ENCODE data around the gene VRK1.

Gene VRK1

GRCh38 chr14:96826818-96827217 is 29.6 kb downstream of the VRK1 start:
- DNase-seq (ENCODE audit: low read depth) = no peak

- no peak for DNase-seq (ENCODE audit: low read depth)
These were observed 30.1 kb downstream of the VRK1 start for GRCh38 chr14:96827290-96827689.

GRCh38 chr14:96829791-96830190 is 32.6 kb downstream of the VRK1 start:
- no peak for DNase-seq (ENCODE audit: low read depth)

GRCh38 chr14:96830946-96831345 is 33.8 kb downstream of the VRK1 start:
- DNase-seq (ENCODE audit: low read depth) = no peak

GRCh38 chr14:96832351-96832750 is 35.2 kb downstream of the VRK1 start:
- DNase-seq (ENCODE audit: low read depth) = no peak

GRCh38 chr14:96838449-96838848 is 41.3 kb downstream of the VRK1 start:
- DNase-seq (ENCODE audit: low read depth) = no peak

GRCh38 chr14:96839251-96839650 is 42.1 kb downstream of the VRK1 start:
- DNase-seq (ENCODE audit: low read depth) = no peak

GRCh38 chr14:96843137-96843536 is 46.0 kb downstream of the VRK1 start:
- DNase-seq (ENCODE audit: low read depth) = no peak

- DNase-seq (ENCODE audit: low read depth) = no peak
These were observed 47.8 kb downstream of the VRK1 start for GRCh38 chr14:96844857-96845570.

- no peak for DNase-seq (ENCODE audit: low read depth)
These were observed 50.3 kb downstream of the VRK1 start for GRCh38 chr14:96847451-96847850.

GRCh38 chr14:96848011-96848410 is 50.8 kb downstream of the VRK1 start:
- DNase-seq (ENCODE audit: low read depth) = no peak

GRCh38 chr14:96849733-96850132 is 52.6 kb downstream of the VRK1 start:
- DNase-seq (ENCODE audit: low read depth) = no peak

GRCh38 chr14:96851694-96852381 is 54.7 kb downstream of the VRK1 start:
- no peak for DNase-seq (ENCODE audit: low read depth)

- no peak for DNase-seq (ENCODE audit: low read depth)
These were observed 55.7 kb downstream of the VRK1 start for GRCh38 chr14:96852823-96853422.

GRCh38 chr14:96858643-96859042 is 61.5 kb downstream of the VRK1 start:
- DNase-seq (ENCODE audit: low read depth) = no peak

GRCh38 chr14:96861568-96862310 is 64.6 kb downstream of the VRK1 start:
- DNase-seq (ENCODE audit: low read depth) = no peak

GRCh38 chr14:96863327-96863985 is 66.3 kb downstream of the VRK1 start:
- no peak for DNase-seq (ENCODE audit: low read depth)

GRCh38 chr14:96863986-96864330 is 66.8 kb downstream of the VRK1 start:
- no peak for DNase-seq (ENCODE audit: low read depth)

GRCh38 chr14:96867634-96868033 is 70.5 kb downstream of the VRK1 start:
- no peak for DNase-seq (ENCODE audit: low read depth)

- no peak for DNase-seq (ENCODE audit: low read depth)
These were observed 76.9 kb downstream of the VRK1 start for GRCh38 chr14:96874127-96874526.

GRCh38 chr14:96876747-96877146 is 79.6 kb downstream of the VRK1 start:
- DNase-seq (ENCODE audit: low read depth) = no peak

GRCh38 chr14:96881713-96882112 is 84.5 kb downstream of the VRK1 start:
- DNase-seq (ENCODE audit: low read depth) = no peak

Data from stimulated activated CD8-positive, alpha-beta memory T cell treated with anti-CD3 and anti-CD28 coated beads, Interleukin-15, amount 100 ng/mL, for 24 hours (primary cell).